Measurements from ENCODE around the gene SLC39A10.

GRCh38 chr2:195730912-195731311 lies 73.9 kb downstream of the SLC39A10 start:
- TF ChIP-seq EP300 (IDR thresholded peaks at IDR 0.05): no peak
- TF ChIP-seq POLR2A (IDR thresholded peaks at IDR 0.05): no peak
- TF ChIP-seq CTCF (IDR thresholded peaks at IDR 0.05): no peak
- TF ChIP-seq POLR2AphosphoS5 (IDR thresholded peaks at IDR 0.05): no peak
